ENCODE data around the gene SECTM1.

DNA sequence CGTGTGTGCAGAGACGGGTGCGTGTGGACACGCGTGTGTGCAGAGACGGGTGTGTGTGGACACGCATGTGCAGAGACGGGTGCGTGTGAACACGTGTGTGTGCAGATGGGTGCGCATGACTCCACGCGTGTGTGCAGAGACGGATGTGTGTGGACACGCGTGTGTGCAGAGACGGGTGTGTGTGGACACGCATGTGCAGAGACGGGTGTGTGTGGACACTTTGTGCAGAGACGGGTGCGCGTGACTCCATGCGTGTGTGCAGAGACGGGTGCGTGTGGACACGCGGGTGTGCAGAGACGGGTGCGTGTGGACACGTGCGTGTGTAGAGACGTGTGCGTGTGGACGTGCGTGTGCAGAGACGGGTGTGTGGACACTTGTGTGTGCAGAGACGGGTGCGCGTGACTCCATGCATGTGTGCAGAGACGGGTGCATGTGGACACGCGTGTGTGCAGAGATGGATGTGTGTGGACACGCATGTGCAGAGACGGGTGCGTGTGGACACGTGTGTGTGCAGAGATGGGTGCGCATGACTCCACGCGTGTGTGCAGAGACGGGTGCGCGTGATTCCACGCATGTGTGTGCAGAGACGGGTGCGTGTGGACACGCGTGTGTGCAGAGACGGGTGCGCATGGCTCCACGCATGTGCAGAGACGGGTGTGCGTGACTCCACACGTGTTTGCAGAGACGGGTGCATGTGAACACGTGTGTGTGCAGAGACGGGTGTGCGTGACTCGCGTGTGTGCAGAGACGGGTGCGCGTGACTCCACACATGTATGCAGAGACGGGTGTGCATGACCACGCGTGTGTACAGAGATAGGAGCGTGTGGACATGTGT is 14.6 kb downstream of the SECTM1 start:
- TF ChIP-seq, protein P1, sequence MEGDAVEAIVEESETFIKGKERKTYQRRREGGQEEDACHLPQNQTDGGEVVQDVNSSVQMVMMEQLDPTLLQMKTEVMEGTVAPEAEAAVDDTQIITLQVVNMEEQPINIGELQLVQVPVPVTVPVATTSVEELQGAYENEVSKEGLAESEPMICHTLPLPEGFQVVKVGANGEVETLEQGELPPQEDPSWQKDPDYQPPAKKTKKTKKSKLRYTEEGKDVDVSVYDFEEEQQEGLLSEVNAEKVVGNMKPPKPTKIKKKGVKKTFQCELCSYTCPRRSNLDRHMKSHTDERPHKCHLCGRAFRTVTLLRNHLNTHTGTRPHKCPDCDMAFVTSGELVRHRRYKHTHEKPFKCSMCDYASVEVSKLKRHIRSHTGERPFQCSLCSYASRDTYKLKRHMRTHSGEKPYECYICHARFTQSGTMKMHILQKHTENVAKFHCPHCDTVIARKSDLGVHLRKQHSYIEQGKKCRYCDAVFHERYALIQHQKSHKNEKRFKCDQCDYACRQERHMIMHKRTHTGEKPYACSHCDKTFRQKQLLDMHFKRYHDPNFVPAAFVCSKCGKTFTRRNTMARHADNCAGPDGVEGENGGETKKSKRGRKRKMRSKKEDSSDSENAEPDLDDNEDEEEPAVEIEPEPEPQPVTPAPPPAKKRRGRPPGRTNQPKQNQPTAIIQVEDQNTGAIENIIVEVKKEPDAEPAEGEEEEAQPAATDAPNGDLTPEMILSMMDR (IDR thresholded peaks at IDR 0.05): no peak
- TF ChIP-seq POLR2A (IDR thresholded peaks at IDR 0.05): no peak

Measured in Peyer's patch (tissue), 4 donors.